ENCODE results near the gene CASTOR1.

DNA sequence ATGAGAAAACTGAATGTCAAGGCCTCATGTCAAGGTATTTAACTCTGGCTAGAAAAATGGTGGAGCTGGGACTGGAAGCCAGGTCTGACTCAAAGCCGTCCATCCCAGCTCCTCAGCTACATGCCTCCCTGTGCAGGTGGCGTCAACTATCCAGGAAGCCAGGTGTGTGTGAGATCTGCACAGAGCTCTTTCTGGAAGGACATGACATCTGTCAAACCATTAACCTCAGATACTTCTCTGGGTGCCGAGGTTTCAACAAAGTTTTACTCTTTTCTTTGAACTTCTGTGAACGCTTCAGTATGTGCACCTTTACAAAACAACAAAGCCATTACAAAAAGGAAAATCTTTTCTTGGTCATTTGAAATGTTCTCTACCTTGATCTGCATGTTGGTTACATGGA, 7.0 kb upstream of the CASTOR1 start:
- TF ChIP-seq POLR2A (IDR thresholded peaks at IDR 0.05) (no peak), POLR2AphosphoS5 (IDR thresholded peaks at IDR 0.05) (no peak), CTCF (IDR thresholded peaks at IDR 0.05) (no peak)

Data from breast epithelium (tissue), 3 donors.